ENCODE results near the gene WHRN.

DNA sequence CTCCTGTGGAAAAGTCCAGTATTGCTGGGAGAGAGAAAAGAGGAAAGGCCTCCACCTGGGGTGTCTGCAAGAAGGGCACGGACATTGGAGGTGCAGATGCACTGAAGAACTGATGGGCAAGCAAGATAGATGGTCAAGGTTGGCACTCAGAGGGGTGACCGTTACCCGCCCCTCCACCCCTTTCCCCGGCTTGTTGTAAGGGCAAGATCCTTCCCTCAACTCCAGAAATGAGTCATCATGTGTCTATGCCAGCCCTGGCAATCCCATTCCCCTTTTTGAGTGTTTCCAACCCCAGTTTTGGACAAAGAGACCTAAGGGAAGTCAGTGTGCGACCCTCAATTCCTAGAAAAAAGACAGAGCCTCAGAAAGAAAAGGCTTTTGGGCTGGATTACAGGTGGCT is 47.4 kb upstream of the WHRN start:
- no peak for TF ChIP-seq ZNF274 (IDR thresholded peaks at IDR 0.05; ENCODE audit: low read depth, low read length)
- TF ChIP-seq YY1 (IDR thresholded peaks at IDR 0.05; ENCODE audit: insufficient read depth, insufficient read length), result no peak

All from NT2/D1 (cell line).